ENCODE results near the gene SH3PXD2B.

Gene SH3PXD2B

GRCh38 chr5:172454358-172455086 lies at the start of gene SH3PXD2B:
TSS of gene SH3PXD2B (minus strand) at chr5:172454525. CDS start at chr5:172454352, 173 bp downstream.
- TF ChIP-seq GATA3 (IDR thresholded peaks at IDR 0.05; ENCODE audit: low read depth, low read length) (no peak), GATA2 (IDR thresholded peaks at IDR 0.05; ENCODE audit: low read depth, low read length) (no peak; the same call in 1 of the 2 replicates)

GRCh38 chr5:172502969-172503368 lies 48.6 kb upstream of the SH3PXD2B start:
- TF ChIP-seq GATA3 (IDR thresholded peaks at IDR 0.05; ENCODE audit: low read depth, low read length) (no peak), GATA2 (IDR thresholded peaks at IDR 0.05; ENCODE audit: low read depth, low read length) (no peak)

GRCh38 chr5:172502410-172502809 lies 48.1 kb upstream of the SH3PXD2B start:
- TF ChIP-seq GATA2 (IDR thresholded peaks at IDR 0.05; ENCODE audit: low read depth, low read length) (no peak), GATA3 (IDR thresholded peaks at IDR 0.05; ENCODE audit: low read depth, low read length) (no peak)

GRCh38 chr5:172501708-172502320 lies 47.5 kb upstream of the SH3PXD2B start:
- TF ChIP-seq GATA3 (IDR thresholded peaks at IDR 0.05; ENCODE audit: low read depth, low read length): no peak
- TF ChIP-seq GATA2 (IDR thresholded peaks at IDR 0.05; ENCODE audit: low read depth, low read length): no peak

- TF ChIP-seq GATA3 (IDR thresholded peaks at IDR 0.05; ENCODE audit: low read depth, low read length) (no peak), GATA2 (IDR thresholded peaks at IDR 0.05; ENCODE audit: low read depth, low read length) (no peak)
These were observed 45.0 kb upstream of the SH3PXD2B start for GRCh38 chr5:172499287-172499686.

- TF ChIP-seq GATA2 (IDR thresholded peaks at IDR 0.05; ENCODE audit: low read depth, low read length) (no peak), GATA3 (IDR thresholded peaks at IDR 0.05; ENCODE audit: low read depth, low read length) (no peak)
These were observed 44.3 kb upstream of the SH3PXD2B start for GRCh38 chr5:172498431-172499129.

- TF ChIP-seq GATA2 (IDR thresholded peaks at IDR 0.05; ENCODE audit: low read depth, low read length) (no peak), GATA3 (IDR thresholded peaks at IDR 0.05; ENCODE audit: low read depth, low read length) (no peak)
These were observed 43.4 kb upstream of the SH3PXD2B start for GRCh38 chr5:172497591-172498255.

- TF ChIP-seq GATA3 (IDR thresholded peaks at IDR 0.05; ENCODE audit: low read depth, low read length): no peak
- no peak for TF ChIP-seq GATA2 (IDR thresholded peaks at IDR 0.05; ENCODE audit: low read depth, low read length)
These were observed 42.5 kb upstream of the SH3PXD2B start for GRCh38 chr5:172496671-172497371.

GRCh38 chr5:172494630-172495505 lies 40.5 kb upstream of the SH3PXD2B start:
- TF ChIP-seq GATA3 (IDR thresholded peaks at IDR 0.05; ENCODE audit: low read depth, low read length): no peak
- no peak for TF ChIP-seq GATA2 (IDR thresholded peaks at IDR 0.05; ENCODE audit: low read depth, low read length)

GRCh38 chr5:172493906-172494305 lies 39.6 kb upstream of the SH3PXD2B start:
- TF ChIP-seq GATA3 (IDR thresholded peaks at IDR 0.05; ENCODE audit: low read depth, low read length): no peak
- TF ChIP-seq GATA2 (IDR thresholded peaks at IDR 0.05; ENCODE audit: low read depth, low read length): no peak

GRCh38 chr5:172493461-172493860 lies 39.1 kb upstream of the SH3PXD2B start:
- TF ChIP-seq GATA2 (IDR thresholded peaks at IDR 0.05; ENCODE audit: low read depth, low read length) (no peak), GATA3 (IDR thresholded peaks at IDR 0.05; ENCODE audit: low read depth, low read length) (no peak)

- no peak for TF ChIP-seq GATA2 (IDR thresholded peaks at IDR 0.05; ENCODE audit: low read depth, low read length)
- TF ChIP-seq GATA3 (IDR thresholded peaks at IDR 0.05; ENCODE audit: low read depth, low read length): no peak
These were observed 38.7 kb upstream of the SH3PXD2B start for GRCh38 chr5:172493002-172493401.

Measured in SH-SY5Y (cell line).